Endothelial cell of umbilical vein (primary cell): ENCODE measurements around the gene STX4. TPM values are rescaled to one million over a fixed set of nuclear protein-coding genes. Genes with fewer than 3 reads are reported as not detected.

ENCODE experiments used
- BruUV-seq: library from RNA; stranded (reverse); fragments of 400-500 nt; replicated peaks from 2 replicates; lab custom pipeline; 2021; lab: Mats Ljungman, UMichigan
- CTCF ChIA-PET: fragments of 300-600, 350-600 bp; sonication (Branson Sonifier 250); formaldehyde crosslinking; loops from one replicate; lab custom pipeline; 2021; ENCODE audit warnings: antibody characterized with exemption, inconsistent platforms; lab: Charles Lee
- POLR2A ChIA-PET: fragments of 300-600, 350-600 bp; sonication (Branson Sonifier 250); formaldehyde crosslinking; loops from one replicate; lab custom pipeline; 2021; ENCODE audit warnings: antibody characterized with exemption, inconsistent platforms; lab: Charles Lee
- DNase-seq: peaks from one replicate; pipeline ENCODE4 v3.0.0-alpha.2; 2011; ENCODE audit warnings: low read depth, low spot score
- FAIRE-seq: peaks from 2 replicates; lab custom pipeline; 2011; peaks lifted over from hg19 to GRCh38; lab: Jason Lieb, UNC
- H2AFZ ChIP-seq: 2 replicates; pipeline ENCODE4 v1.6.0; 2012; ENCODE audit warnings: low read depth, low read length, control low read depth, inconsistent platforms
- H3K27ac ChIP-seq: 2 replicates; pipeline ENCODE4 v1.5.1; 2011; ENCODE audit warnings: low read depth, mild to moderate bottlenecking, control low read depth, low read length, moderate library complexity; ENCODE audit not compliant: insufficient read depth
- H3K27me3 ChIP-seq, 2 experiments: 2 replicates each; pipeline versions ENCODE4 v1.6.0 to v1.6.1; 2011; ENCODE audit warnings: low read length in 2 of 2, mixed read lengths in 1 of 2; ENCODE audit not compliant: control insufficient read depth in 2 of 2, insufficient read depth in 2 of 2
- H3K36me3 ChIP-seq, 2 experiments: 2 replicates in 1 of 2; 3 replicates in 1 of 2; pipeline ENCODE4 v1.5.1; 2011; ENCODE audit warnings: low read length in 2 of 2, mild to moderate bottlenecking in 1 of 2, moderate library complexity in 1 of 2; ENCODE audit not compliant: control insufficient read depth in 2 of 2, insufficient read depth in 2 of 2; ENCODE audit errors: extremely low read depth in 1 of 2
- H3K4me1 ChIP-seq: 3 replicates; pipeline ENCODE4 v1.5.1; 2011; ENCODE audit warnings: mild to moderate bottlenecking, low read length; ENCODE audit not compliant: control insufficient read depth, insufficient read depth; ENCODE audit errors: extremely low read depth
- H3K4me2 ChIP-seq: 2 replicates; pipeline ENCODE4 v1.6.1; 2011; ENCODE audit warnings: low read length, control low read depth, mixed read lengths; ENCODE audit not compliant: insufficient read depth
- H3K4me3 ChIP-seq, 3 experiments: fragments of 200-600 bp in 1 of 3; sonication (generic), shearing (Covaris generic) in 1 of 3; replicated peaks in 1 of 3; 2 replicates each; pipeline ENCODE4 v1.5.1; 2011 to 2016; ENCODE audit warnings: control low read depth in 3 of 3, low read length in 3 of 3, mild to moderate bottlenecking in 2 of 3, inconsistent platforms in 1 of 3, low read depth in 1 of 3, moderate library complexity in 1 of 3; ENCODE audit not compliant: insufficient read depth in 1 of 3
- H3K79me2 ChIP-seq: 2 replicates; pipeline ENCODE4 v1.6.0; 2012; ENCODE audit warnings: low read length, inconsistent platforms; ENCODE audit not compliant: control insufficient read depth, insufficient read depth
- H3K9ac ChIP-seq: replicated peaks from 2 replicates; pipeline ENCODE3; 2011; ENCODE audit warnings: low read length, control low read depth; ENCODE audit not compliant: insufficient read depth; ENCODE audit errors: extremely low read depth
- H3K9me1 ChIP-seq: replicated peaks from 3 replicates; pipeline ENCODE4 v1.6.0; 2011; ENCODE audit warnings: mild to moderate bottlenecking, low read length; ENCODE audit not compliant: control insufficient read depth, insufficient read depth; ENCODE audit errors: extremely low read depth
- H3K9me3 ChIP-seq: replicated peaks from 2 replicates; pipeline ENCODE4 v1.5.1; 2012; ENCODE audit warnings: low read length, inconsistent platforms; ENCODE audit not compliant: control insufficient read depth, insufficient read depth
- H4K20me1 ChIP-seq: replicated peaks from 2 replicates; pipeline ENCODE3; 2011; ENCODE audit warnings: mild to moderate bottlenecking, low read length; ENCODE audit not compliant: control insufficient read depth, insufficient read depth; ENCODE audit errors: extremely low read depth
- EZH2 ChIP-seq: IDR thresholded peaks from 2 replicates; pipeline ENCODE4 v1.6.1; 2012; ENCODE audit warnings: borderline replicate concordance, low read depth, mild to moderate bottlenecking, moderate library complexity, low read length, inconsistent platforms; ENCODE audit not compliant: severe bottlenecking
- FOS ChIP-seq: IDR thresholded peaks from 2 replicates; pipeline ENCODE4 v1.6.1; 2011; ENCODE audit warnings: mild to moderate bottlenecking, low read length, moderate library complexity, borderline replicate concordance; ENCODE audit not compliant: insufficient read depth
- GATA2 ChIP-seq: IDR thresholded peaks from 2 replicates; pipeline ENCODE4 v1.7.0; 2011; ENCODE audit warnings: low read depth, mild to moderate bottlenecking, moderate library complexity, mixed read lengths, low read length; ENCODE audit not compliant: insufficient read length, insufficient read depth
- JUN ChIP-seq: IDR thresholded peaks from 2 replicates; pipeline ENCODE4 v1.6.1; 2011; ENCODE audit warnings: borderline replicate concordance, low read depth; ENCODE audit not compliant: insufficient read length, insufficient read depth
- MYC ChIP-seq: IDR thresholded peaks from one replicate; pipeline ENCODE4 v1.6.1; 2011; ENCODE audit warnings: mild to moderate bottlenecking, low read depth, low read length
- POLR2A ChIP-seq: IDR thresholded peaks from 2 replicates; pipeline ENCODE4 v1.6.1; 2012; ENCODE audit warnings: low read depth, mild to moderate bottlenecking, control low read depth, low read length
- POLR2AphosphoS5 ChIP-seq: IDR thresholded peaks from 2 replicates; pipeline ENCODE4 v1.6.1; 2012; ENCODE audit warnings: low read depth, mild to moderate bottlenecking, control low read depth, low read length, moderate library complexity; ENCODE audit not compliant: insufficient read depth
- dilution Hi-C: fragments of 300-500 bp; cut with MboI; formaldehyde crosslinking; loops from one replicate; pipeline ENCODE4 v1.15.0; 2019; ENCODE audit warnings: low sequenced_read_pairs; ENCODE audit not compliant: extremely low pct_ligation_motif_present
- intact Hi-C: fragments of 100-400 bp; cut with micrococcal nuclease; formaldehyde crosslinking; loops from one replicate; pipeline ENCODE4 v1.10.0; 2022
- polyA plus RNA-seq, 4 experiments: library from polyadenylated mRNA; depleted of rRNA in 3 of 4; stranded (reverse) in 3 of 4; unstranded in 1 of 4; fragments of >200 nt; gene quantifications; 2 replicates each; pipeline versions ENCODE4 v1.2.1 to v1.2.3, GENCODE V29; 2011 to 2012; ENCODE audit warnings: missing spikeins in 1 of 4
- total RNA-seq: library from RNA; stranded (reverse); gene quantifications from 2 replicates; pipeline ENCODE4 v1.2.3, GENCODE V29; 2021
- TF ChIP-seq, protein P1 (sequence below): IDR thresholded peaks from 2 replicates; pipeline ENCODE4 v1.6.1; 2011; ENCODE audit not compliant: insufficient read depth, insufficient read length
- TF ChIP-seq, protein P2 (sequence below), 2 donors: IDR thresholded peaks; 1 replicate in 1 of 2; 2 replicates in 1 of 2; pipeline ENCODE4 v1.5.1; 2011; ENCODE audit warnings: low read length in 2 of 2, mild to moderate bottlenecking in 2 of 2, moderate library complexity in 2 of 2, control low read depth in 1 of 2, inconsistent platforms in 1 of 2, low read depth in 1 of 2; ENCODE audit not compliant: insufficient read depth in 1 of 2; ENCODE audit errors: extremely low read depth in 1 of 2

Gene STX4
- total and polyA plus RNA-seq, 2 donors (not counting 3 experiments of a cell fraction or from before 2014, with no cell fraction given) = 49.5 to 65.2 TPM

DNA sequence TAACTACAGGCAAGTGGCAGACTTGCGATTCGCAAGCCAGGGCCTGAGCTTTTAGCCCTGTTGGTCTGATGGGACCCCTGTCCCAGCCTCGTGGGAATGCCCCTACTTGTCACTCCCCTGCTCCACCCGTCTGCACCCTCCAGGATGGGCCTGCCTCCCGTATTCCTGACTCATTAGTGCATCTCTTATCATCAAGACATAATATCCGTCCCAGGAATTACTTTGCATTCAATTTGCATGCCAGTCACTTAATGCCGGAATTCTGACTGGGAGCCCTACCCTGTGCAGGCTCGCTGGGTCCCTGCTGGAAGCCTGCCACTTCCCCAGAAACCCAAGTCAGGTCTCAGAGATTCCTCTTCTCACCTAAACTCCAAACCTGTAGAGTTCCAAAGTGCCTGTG, 52.1 kb downstream of the STX4 start:
- BruUV-seq = no TSS peak
- TF ChIP-seq POLR2AphosphoS5 (no peak), FOS (no peak), EZH2 (no peak)
- intact Hi-C loops = no loop called here
- Histone ChIP-seq H3K9me1 (no peaks in the 10 kb centered on the region), H2AFZ (no peak overlapping the region), H3K27ac (no peak overlapping the region), H3K79me2 (no peaks in the 10 kb centered on the region), H4K20me1 (no peaks in the 10 kb centered on the region), H3K4me1 (no peaks in the 10 kb centered on the region), H3K9ac (no peak overlapping the region), H3K4me2 (no peak overlapping the region), H3K9me3 (no peaks in the 10 kb centered on the region), H3K4me3 (no peak overlapping the region), H3K36me3 (peaks cover 0 to 17% of the 10 kb centered on the region in 2 experiments), H3K27me3 (no peaks in the 10 kb centered on the region)
- DNase-seq = no peak
- POLR2A ChIA-PET = interaction anchor here (1.2 kb wide), 1 partner anchor 17 kb away, joined by 3 read pairs; no protein-coding TSS in a partner anchor
- no peak for FAIRE-seq
- CTCF ChIA-PET = interaction anchor here (1.0 to 1.8 kb wide), 3 partner anchors 11 to 101 kb away, joined by 3 to 5 read pairs (median 3); partner anchors contain the start of genes HSD3B7, ZNF646 and ZNF668
- dilution Hi-C loops = no loop called here

DNA sequence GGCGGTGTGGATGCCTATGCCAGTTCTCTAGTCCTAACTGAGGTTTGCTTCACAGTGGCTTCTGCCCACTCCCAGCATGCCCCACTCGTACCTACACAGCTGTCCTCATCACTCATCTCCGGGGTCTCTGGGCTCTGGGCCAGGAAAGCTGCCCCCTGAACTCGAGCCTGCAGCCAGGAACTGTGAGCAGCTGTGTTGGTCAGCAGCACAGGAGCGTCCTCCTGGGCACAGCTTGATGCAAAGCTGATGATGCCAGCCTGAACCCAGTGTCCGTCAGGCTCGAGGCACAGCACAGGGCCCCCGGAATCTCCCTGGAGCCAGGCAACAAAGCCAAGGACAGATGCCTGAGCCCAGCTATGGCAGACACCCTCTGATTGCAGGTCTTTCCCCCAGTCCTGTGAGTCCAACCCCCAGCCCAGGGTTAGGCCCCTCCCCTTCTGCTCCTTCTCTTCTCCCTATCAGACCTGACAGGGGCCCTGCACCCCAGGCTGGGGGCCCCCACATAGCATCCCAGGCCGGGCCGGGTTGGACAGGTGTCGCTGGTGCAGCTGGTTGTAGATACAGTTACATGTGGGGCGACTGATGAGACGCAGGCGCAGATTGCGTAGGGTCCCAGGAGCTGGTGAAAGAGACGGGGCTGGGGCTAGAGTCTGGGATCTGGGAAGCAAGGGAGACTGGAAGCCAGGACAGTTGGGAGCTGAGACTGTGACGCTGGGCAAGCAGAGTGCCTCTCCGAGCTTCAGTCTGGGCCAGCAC, 52.7 kb downstream of the STX4 start:
- FAIRE-seq (no peak), DNase-seq (no peak)
- POLR2A ChIA-PET = interaction anchor here (0.6 kb wide), 1 partner anchor 126 kb away, joined by 7 read pairs; no protein-coding TSS in a partner anchor
- Histone ChIP-seq H3K4me1 (no peaks in the 10 kb centered on the region), H3K9me3 (no peaks in the 10 kb centered on the region), H3K27me3 (no peaks in the 10 kb centered on the region), H3K27ac (no peak overlapping the region), H2AFZ (no peak overlapping the region), H4K20me1 (no peaks in the 10 kb centered on the region), H3K9ac (no peak overlapping the region), H3K4me2 (no peak overlapping the region), H3K36me3 (peaks cover 2 to 12% of the 10 kb centered on the region in 2 experiments), H3K4me3 (no peak overlapping the region), H3K9me1 (no peaks in the 10 kb centered on the region), H3K79me2 (no peaks in the 10 kb centered on the region)
- TF ChIP-seq POLR2AphosphoS5 = no peak
- TF ChIP-seq EZH2 = no peak
- TF ChIP-seq, protein P1, sequence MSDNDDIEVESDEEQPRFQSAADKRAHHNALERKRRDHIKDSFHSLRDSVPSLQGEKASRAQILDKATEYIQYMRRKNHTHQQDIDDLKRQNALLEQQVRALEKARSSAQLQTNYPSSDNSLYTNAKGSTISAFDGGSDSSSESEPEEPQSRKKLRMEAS = no peak
- no peak for TF ChIP-seq POLR2A
- TF ChIP-seq, protein P2, sequence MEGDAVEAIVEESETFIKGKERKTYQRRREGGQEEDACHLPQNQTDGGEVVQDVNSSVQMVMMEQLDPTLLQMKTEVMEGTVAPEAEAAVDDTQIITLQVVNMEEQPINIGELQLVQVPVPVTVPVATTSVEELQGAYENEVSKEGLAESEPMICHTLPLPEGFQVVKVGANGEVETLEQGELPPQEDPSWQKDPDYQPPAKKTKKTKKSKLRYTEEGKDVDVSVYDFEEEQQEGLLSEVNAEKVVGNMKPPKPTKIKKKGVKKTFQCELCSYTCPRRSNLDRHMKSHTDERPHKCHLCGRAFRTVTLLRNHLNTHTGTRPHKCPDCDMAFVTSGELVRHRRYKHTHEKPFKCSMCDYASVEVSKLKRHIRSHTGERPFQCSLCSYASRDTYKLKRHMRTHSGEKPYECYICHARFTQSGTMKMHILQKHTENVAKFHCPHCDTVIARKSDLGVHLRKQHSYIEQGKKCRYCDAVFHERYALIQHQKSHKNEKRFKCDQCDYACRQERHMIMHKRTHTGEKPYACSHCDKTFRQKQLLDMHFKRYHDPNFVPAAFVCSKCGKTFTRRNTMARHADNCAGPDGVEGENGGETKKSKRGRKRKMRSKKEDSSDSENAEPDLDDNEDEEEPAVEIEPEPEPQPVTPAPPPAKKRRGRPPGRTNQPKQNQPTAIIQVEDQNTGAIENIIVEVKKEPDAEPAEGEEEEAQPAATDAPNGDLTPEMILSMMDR (IDR thresholded peaks at IDR 0.05; ENCODE audit: extremely low read depth in 1 of 2, insufficient read depth in 1 of 2, low read depth in 1 of 2, low read length in 2 of 2) = no peak
- no peak for TF ChIP-seq MYC
- TF ChIP-seq FOS = no peak
- TF ChIP-seq JUN = no peak
- TF ChIP-seq GATA2 = no peak
- no TSS peak for BruUV-seq
- dilution Hi-C loops = no loop called here
- intact Hi-C loops = no loop called here
- CTCF ChIA-PET = interaction anchor here (1.0 to 1.8 kb wide), 2 partner anchors 12 to 101 kb away, joined by 3 to 5 read pairs; partner anchors contain the start of genes HSD3B7, ZNF646 and ZNF668
